ENCODE measurements around the gene UTS2R. TPM values are rescaled to one million over a fixed set of nuclear protein-coding genes. Genes with fewer than 3 reads are reported as not detected.

The UTS2R gene
- polyA plus RNA-seq (ENCODE audit: insufficient read depth in 1 of 5, insufficient read length in 5 of 5, low replicate concordance in 1 of 5): under 1 TPM in 1 of 5 donors, not detected in 4; 0.45 TPM
- long read RNA-seq, donor 1: 0 reads
- long read RNA-seq, donor 2: 0 reads
- long read RNA-seq, donor 3: 0 reads
- long read RNA-seq, donor 4: 0 reads
- long read RNA-seq, donor 5: 0 reads
- long read RNA-seq, donor 6: 0 reads
- long read RNA-seq, donor 7: 0 reads
- long read RNA-seq, donor 8: 0 reads

- no peak for DNase-seq
These were observed at the start of gene UTS2R for GRCh38 chr17:82371333-82372248. UTS2R (plus strand) TSS chr17:82371765; CDS start chr17:82374325, 2,560 bp downstream.

- no peak for DNase-seq
These were observed 49.6 kb upstream of the UTS2R start for GRCh38 chr17:82321947-82322466.

DNA sequence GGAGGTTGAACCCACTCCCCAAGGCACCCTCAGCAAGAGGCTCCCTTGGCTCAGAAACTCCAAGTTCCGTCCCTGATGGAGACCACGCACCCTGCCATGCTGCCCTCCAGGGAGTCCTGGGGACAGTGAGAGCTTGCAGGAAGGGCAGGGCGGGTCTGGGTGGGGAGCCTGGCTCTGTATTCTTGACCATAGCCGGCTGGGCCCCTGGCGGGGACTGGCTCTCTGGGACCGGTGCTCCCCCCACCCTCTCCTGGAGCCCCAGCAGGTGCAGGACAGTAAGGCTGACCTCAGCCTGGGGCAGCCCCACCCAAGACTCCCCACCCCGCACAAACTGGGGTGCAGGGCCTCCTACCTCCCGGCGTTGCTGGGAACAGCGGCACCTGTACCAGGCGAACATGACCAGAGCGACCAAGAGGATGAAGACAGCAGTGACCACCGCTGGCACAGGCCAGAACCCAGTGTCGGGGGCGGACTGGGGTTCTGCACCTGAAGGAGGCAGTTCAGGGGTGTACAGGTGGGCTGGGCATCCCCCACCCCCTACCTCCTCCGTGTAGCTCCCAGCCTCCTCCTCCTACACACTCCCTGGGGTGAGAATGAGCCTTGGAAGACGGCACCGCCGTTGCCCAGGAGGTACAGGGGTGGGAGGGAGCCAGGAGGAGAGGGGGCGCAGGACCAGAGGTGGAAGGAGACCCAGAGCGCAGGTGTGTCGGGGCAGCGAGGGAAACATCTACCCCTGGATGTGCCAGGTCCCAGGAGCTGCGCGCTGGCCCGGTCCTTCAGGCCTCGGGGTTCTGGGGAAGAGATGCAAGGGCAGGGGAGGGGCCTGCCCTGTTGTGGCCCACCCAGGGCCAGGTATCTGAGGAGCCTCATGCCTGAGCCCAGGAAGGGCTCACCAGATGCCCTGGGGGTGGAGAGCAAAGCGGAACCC is 48.8 kb upstream of the UTS2R start:
- DNase-seq: no peak

GRCh38 chr17:82323514-82324234 is 47.9 kb upstream of the UTS2R start:
- DNase-seq: no peak

GRCh38 chr17:82324566-82325285 is 46.8 kb upstream of the UTS2R start:
- DNase-seq: no peak

DNA sequence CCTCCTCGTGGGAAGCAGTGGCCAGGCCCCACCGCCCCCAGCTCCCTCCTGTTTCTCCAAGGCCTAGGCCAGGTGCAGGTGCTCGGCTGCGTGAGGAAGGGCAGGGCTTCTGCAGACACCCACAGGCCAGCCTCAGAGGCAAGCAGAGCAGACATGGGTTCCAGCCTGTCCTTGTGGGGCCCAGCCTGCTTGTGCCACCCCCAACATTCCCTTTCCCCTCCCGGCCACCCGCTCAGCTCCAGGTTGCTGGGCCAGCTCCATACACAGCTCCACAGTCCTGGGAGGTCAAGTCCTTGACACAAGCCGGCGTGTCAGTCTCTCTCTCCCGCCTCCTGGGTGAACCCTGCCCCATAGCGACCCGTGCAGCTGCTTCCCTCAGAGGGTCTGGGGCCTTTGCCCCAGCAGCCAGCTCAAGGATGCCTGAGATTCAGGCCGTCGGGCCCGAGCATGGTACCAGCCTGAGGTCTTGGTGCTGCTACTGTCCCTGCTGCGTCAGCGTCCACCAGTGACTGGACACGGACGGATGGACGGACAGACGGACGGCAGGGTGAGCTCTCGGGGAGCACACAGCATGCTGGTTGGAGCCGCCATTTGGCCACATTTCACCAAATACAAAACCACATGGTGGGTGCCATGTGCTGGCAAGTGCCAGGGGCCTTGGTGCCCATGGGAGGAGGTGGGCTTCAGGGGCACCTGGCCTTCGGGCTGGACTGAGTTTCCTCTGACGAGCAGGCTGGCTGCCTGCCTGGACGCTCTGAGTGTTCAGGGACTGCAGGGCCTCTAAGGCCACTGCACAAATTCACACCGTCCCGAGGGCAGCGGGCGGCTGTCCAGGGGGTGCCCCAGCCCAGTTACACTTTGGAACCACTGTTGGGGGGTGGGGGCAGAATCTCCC is 46.0 kb upstream of the UTS2R start:
- DNase-seq: no peak

- no peak for DNase-seq
These were observed 44.3 kb upstream of the UTS2R start for GRCh38 chr17:82327289-82327688.

GRCh38 chr17:82327757-82328140 is 43.8 kb upstream of the UTS2R start:
- no peak for DNase-seq

DNA sequence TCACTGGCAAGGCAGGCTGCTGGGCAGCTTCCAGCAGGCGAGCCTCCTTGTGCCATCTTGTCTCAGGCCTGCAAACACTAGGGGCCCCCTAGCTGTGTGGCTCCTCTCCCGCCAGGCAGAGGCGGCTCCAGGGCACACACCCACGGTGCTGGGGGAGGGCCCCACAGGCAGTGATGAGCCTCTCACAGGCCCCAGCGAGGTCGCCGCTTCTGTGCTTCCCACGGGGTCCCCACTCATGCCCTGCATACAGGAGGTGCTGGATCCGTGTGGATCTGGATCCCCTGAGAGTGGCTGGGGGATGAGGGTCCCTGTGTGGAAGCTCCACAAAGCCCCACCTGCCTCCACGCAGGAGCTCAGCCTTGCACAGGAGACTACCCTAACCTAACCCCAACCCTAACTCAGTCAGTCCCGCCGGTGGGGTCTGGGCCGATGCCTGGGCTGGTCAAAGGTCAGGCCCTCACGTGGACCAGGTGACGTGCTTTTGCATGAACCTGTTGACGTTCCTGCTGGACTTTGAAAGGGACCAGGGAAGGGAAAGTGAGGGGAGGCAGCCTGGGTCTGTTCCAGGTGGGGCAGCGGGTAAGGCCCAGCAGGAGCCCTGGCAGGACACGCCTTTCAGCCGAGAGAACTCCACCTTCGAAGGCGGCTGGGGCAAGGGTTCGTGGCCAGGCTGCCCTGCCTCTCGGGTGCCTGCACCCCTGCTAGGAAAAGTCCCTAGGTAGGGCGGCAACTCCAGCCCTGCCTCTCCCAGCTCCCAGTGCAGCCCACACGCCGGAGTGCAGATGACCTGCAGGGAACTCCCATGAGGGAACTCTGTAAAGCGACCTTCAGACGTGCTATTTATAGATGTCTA is 43.2 kb upstream of the UTS2R start:
- DNase-seq: no peak

- no peak for DNase-seq
These were observed 42.5 kb upstream of the UTS2R start for GRCh38 chr17:82328994-82329507.

DNA sequence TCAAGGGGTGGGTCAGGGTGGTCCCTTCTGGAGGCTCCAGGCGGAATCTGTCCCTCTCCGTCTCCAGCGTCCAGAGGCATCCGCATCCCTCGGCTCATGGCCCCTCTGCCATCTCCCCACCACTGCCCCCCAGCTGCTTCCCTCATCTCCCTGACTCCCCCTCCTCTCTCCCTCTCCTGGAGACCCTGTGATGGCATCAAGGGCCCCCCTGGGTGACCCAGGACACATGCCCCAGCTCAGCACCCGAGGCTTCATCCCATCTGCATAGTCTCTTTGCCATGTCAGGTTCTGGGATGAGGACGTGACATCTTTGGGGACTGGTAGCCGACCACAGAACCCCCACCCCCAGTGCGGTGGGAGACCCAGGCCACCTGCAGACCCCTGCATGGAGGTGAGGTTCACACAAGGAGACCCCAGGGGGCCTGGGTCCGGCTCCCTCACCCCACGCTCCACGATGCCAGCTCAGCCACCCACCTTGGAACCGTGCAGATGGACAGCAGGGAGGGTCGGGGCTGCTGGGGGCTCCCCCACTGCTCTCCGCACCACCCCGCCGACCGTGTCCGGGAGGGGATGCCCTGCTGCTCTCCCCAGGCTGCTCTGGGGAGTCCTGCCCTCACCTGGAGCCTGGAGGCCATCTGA is 41.8 kb upstream of the UTS2R start:
- no peak for DNase-seq

DNA sequence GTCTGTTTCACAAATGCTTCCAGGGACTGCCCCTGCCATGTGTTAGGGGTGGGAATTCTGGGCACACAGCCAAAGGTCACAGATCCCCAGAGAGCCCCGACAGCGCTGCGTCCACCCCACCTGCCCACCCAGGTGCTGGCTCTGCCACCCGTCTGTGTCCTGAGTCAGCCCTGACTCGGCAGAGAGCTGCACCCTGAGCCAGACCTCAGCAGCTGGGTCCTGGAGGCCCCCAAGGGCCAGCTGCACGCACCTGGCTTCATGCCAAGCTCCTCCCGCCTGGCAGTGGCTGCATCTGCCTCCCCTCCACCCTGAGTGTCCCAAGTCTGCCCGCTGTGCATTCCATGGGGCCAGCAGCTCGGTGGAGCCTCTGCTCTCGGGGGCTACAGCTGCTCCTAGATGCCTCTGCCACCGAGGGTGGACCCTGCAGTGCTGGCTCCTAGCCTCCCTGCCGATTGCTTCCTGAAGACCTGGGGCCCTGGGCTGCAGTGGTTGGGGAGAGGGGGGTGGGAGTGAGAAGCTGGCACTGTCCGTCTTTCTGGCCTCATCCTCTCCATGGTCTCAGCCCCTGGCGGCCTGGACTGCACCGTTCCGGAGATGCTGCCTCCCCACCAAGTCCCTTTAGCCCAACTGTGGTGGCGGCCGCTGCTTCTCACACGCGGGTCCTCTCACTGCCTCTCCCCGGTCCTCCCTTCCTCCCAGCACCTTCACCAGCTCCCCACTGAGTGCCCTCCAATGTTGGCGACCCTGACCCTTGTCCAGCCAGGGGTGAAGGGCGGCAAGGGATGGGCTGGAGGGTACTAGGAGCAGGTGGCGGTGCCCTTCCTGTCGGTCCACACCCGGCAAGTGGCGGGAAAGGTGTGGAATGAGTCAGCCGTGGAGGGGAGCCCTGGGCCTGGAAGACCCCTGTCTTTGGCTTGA is 41.0 kb upstream of the UTS2R start:
- DNase-seq: peak; percentile 67 to 75

DNA sequence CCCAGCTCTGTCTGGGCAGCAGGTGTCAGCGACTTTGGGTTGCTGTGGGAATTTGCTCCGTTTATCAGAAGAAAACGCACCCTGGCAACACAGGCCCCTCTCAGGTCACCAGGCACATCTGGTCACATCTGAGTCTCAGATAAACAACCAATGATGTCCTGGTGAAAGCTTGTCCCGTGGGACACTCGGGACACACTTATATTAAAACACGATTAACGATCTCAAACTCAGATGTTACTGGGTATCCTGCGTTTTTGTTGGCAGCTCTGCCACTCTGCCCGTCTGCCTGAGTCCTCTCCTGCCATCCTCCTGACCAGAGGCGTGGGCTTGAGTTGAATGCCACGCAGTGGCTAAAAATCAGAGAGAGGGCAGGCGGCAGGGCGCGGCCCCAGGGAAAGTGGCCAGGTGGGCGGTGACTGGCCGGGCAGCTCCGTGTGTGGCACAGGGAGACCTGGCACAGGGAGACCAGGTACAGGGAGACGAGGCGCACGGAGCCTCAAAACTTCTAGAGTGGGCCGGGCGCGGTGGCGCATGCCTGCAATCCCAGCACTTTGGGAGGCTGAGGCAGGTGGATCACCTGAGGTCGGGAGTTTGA is 40.1 kb upstream of the UTS2R start:
- DNase-seq: no peak

GRCh38 chr17:82332669-82333278 is 38.8 kb upstream of the UTS2R start:
- no peak for DNase-seq
